GM23338 (cell line): ENCODE data around the gene SNAPC2. TPM values are rescaled to one million over a fixed set of nuclear protein-coding genes. Genes with fewer than 3 reads are reported as not detected.

Experiments used
- ATAC-seq: fragments of 200-7000 bp; cut with Tn5 transposase; 3 replicates; pipeline ENCODE4 v1.9.1; 2020
- DNase-seq: peaks from one replicate; pipeline ENCODE4 v3.0.0-alpha.2; 2015; ENCODE audit warnings: low spot score
- H2AFZ ChIP-seq: fragments of 200-600 bp; sonication (generic); 2 replicates; pipeline ENCODE4 v1.8.0; 2016; ENCODE audit warnings: antibody characterized with exemption, mild to moderate bottlenecking, moderate library complexity
- H3F3A ChIP-seq: fragments of 200-600 bp; sonication (generic); replicated peaks from 2 replicates; pipeline ENCODE4 v1.8.0; 2017; ENCODE audit warnings: antibody characterized with exemption, mixed run types, low read depth
- H3K27ac ChIP-seq: fragments of 200-600 bp; sonication (generic); 2 replicates; pipeline ENCODE4 v1.6.1; 2016; ENCODE audit warnings: low read depth
- H3K27me3 ChIP-seq: fragments of 200-600 bp; sonication (generic); 2 replicates; pipeline ENCODE4 v1.8.0; 2016; ENCODE audit warnings: mild to moderate bottlenecking, mixed run types, moderate library complexity; ENCODE audit not compliant: insufficient read depth
- H3K36me3 ChIP-seq: fragments of 200-600 bp; sonication (generic); 2 replicates; pipeline ENCODE4 v1.8.0; 2016; ENCODE audit warnings: mild to moderate bottlenecking; ENCODE audit not compliant: insufficient read depth
- H3K4me1 ChIP-seq: fragments of 200-600 bp; sonication (generic); 2 replicates; pipeline ENCODE4 v1.8.0; 2016; ENCODE audit warnings: mild to moderate bottlenecking, moderate library complexity; ENCODE audit not compliant: insufficient read depth
- H3K4me2 ChIP-seq: fragments of 200-600 bp; sonication (generic); 2 replicates; pipeline ENCODE4 v1.7.1; 2017; ENCODE audit warnings: mixed run types
- H3K4me3 ChIP-seq: fragments of 200-600 bp; sonication (generic); 2 replicates; pipeline ENCODE4 v1.6.1; 2016; ENCODE audit warnings: mixed run types
- H3K79me2 ChIP-seq: fragments of 200-600 bp; sonication (generic); replicated peaks from 2 replicates; pipeline ENCODE4 v1.8.0; 2017; ENCODE audit warnings: mild to moderate bottlenecking; ENCODE audit not compliant: insufficient read depth
- H3K9me2 ChIP-seq: fragments of 200-600 bp; sonication (generic); 2 replicates; pipeline ENCODE4 v1.8.0; 2017; ENCODE audit not compliant: insufficient read depth
- H4K20me1 ChIP-seq: fragments of 200-600 bp; sonication (generic); replicated peaks from 2 replicates; pipeline ENCODE4 v1.8.0; 2017; ENCODE audit warnings: mild to moderate bottlenecking; ENCODE audit not compliant: insufficient read depth
- H3K27ac Mint-ChIP-seq: 2 replicates; pipeline ENCODE4 v1.8.0; 2020; ENCODE audit warnings: inconsistent platforms, mild to moderate bottlenecking, moderate library complexity, mixed read lengths
- H3K27me3 Mint-ChIP-seq: 3 replicates; pipeline ENCODE4 v1.8.0; 2022; ENCODE audit warnings: low read depth, mild to moderate bottlenecking, moderate library complexity, mixed read lengths, inconsistent platforms; ENCODE audit not compliant: insufficient read depth, poor library complexity
- H3K36me3 Mint-ChIP-seq: 3 replicates; pipeline ENCODE4 v1.8.0; 2021; ENCODE audit warnings: low read depth, mild to moderate bottlenecking, inconsistent platforms, moderate library complexity, mixed read lengths
- H3K4me1 Mint-ChIP-seq: 3 replicates; pipeline ENCODE4 v1.8.0; 2020; ENCODE audit warnings: mild to moderate bottlenecking, inconsistent platforms, mixed read lengths
- H3K4me3 Mint-ChIP-seq: 3 replicates; pipeline ENCODE4 v1.8.0; 2021; ENCODE audit warnings: moderate library complexity, mild to moderate bottlenecking, inconsistent platforms, mixed read lengths
- H3K9me3 Mint-ChIP-seq: 3 replicates; pipeline ENCODE4 v1.8.0; 2020; ENCODE audit warnings: moderate library complexity, mild to moderate bottlenecking, inconsistent platforms, mixed read lengths
- CREB1 ChIP-seq: fragments of 250-450 bp; sonication (Bioruptor Pico); IDR thresholded peaks from 2 replicates; pipeline ENCODE4 v1.5.0; 2020; ENCODE audit warnings: low read depth, mild to moderate bottlenecking, moderate library complexity
- EZH2phosphoT487 ChIP-seq: fragments of 200-600 bp; sonication (generic); IDR thresholded peaks from one replicate; pipeline ENCODE4 v1.8.1; 2018; ENCODE audit warnings: antibody characterized with exemption; ENCODE audit not compliant: unreplicated experiment
- JUNB ChIP-seq: IDR thresholded peaks from one replicate; pipeline ENCODE4 v1.6.1; 2016; ENCODE audit warnings: antibody characterized with exemption; ENCODE audit not compliant: unreplicated experiment
- POLR2AphosphoS5 ChIP-seq: IDR thresholded peaks from 2 replicates; pipeline ENCODE4 v1.6.1; 2016; ENCODE audit warnings: antibody characterized with exemption, low read depth
- ZNF331 ChIP-seq: fragments of 250-450 bp; sonication (Bioruptor Pico); IDR thresholded peaks from 2 replicates; pipeline ENCODE4 v1.5.0; 2020; ENCODE audit warnings: low read depth, mild to moderate bottlenecking, moderate library complexity
- polyA plus RNA-seq: library from polyadenylated mRNA; unstranded; fragments of >200 nt; fragmentation: Nextera tagmentation; extraction: Ambion mirVana; gene quantifications from 2 replicates; pipeline ENCODE4 v1.2.1, GENCODE V29; 2016
- total RNA-seq: library from RNA; depleted of rRNA; stranded (reverse); fragments of >200 nt; shearing (Covaris generic); gene quantifications from 2 replicates; pipeline ENCODE4 v1.2.3, GENCODE V29; 2014
- TF ChIP-seq, protein P1 (sequence below), 2 experiments: fragments of 200-600 bp in 1 of 2; sonication (generic) in 1 of 2; conservative IDR thresholded peaks; 2 replicates each; pipeline versions ENCODE4 v1.5.1 to v1.6.1; 2016 to 2017; ENCODE audit warnings: antibody characterized with exemption in 2 of 2, low read depth in 2 of 2, mild to moderate bottlenecking in 2 of 2, moderate library complexity in 1 of 2
- TF ChIP-seq, protein P2 (sequence below): fragments of 250-450 bp; sonication (Bioruptor Pico); IDR thresholded peaks from 2 replicates; pipeline ENCODE4 v1.5.0; 2020; ENCODE audit warnings: mild to moderate bottlenecking, moderate library complexity
- TF ChIP-seq, protein P3 (sequence below): IDR thresholded peaks from one replicate; pipeline ENCODE4 v1.6.1; 2018; ENCODE audit warnings: antibody characterized with exemption; ENCODE audit not compliant: unreplicated experiment

SNAPC2 gene
- total and polyA plus RNA-seq, 2 experiments from 2014 or later = 17.1 to 25.1 TPM

DNA sequence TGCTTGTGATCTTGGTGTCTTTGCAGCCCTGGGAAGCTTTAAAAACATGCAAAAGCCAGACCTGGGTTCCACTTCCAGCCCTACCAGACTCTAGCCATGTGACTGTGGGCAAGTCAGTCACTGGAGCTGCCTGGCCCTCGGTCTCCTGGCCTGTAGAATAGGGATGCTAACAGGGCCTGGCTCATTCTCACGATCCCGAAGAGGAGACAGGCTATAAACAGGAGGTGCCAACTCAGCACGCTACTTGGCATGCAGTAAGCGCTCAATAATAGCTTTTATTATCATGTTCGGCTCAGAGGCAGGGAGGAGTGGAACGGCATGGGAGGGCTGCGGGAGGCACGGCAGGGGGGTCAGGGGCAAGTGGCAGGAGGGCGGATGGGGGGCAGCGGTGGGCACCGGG lies 4.1 kb downstream of the SNAPC2 start:
- peaks cover 25% of the 10 kb centered on the region for H3K27me3 Mint-ChIP-seq
- H3K27ac ChIP-seq = no peak overlapping the region
- H3K4me3 ChIP-seq = no peak overlapping the region; the same call in 1 of the 2 replicates
- peak overlapping the region; percentile 76; the same call in 1 of the 2 replicates for H3K4me2 ChIP-seq
- H3K27ac Mint-ChIP-seq = no peak overlapping the region
- peaks cover 9% of the 10 kb centered on the region; the same call in 1 of the 2 replicates for H4K20me1 ChIP-seq
- no peaks in the 10 kb centered on the region for H3K9me2 ChIP-seq
- H3K36me3 ChIP-seq = no peaks in the 10 kb centered on the region
- H3K4me1 ChIP-seq = peaks cover 4% of the 10 kb centered on the region; the same call in 1 of the 2 replicates
- peaks cover 24% of the 10 kb centered on the region for H3K36me3 Mint-ChIP-seq
- ATAC-seq (no peak), DNase-seq (no peak)
- H3K4me3 Mint-ChIP-seq = peak overlapping the region; percentile 56
- peaks cover 32% of the 10 kb centered on the region for H3F3A ChIP-seq
- H3K27me3 ChIP-seq = peaks cover under 1% of the 10 kb centered on the region; the same call in 1 of the 2 replicates
- H2AFZ ChIP-seq = no peak overlapping the region
- peaks cover 13% of the 10 kb centered on the region for H3K4me1 Mint-ChIP-seq
- H3K79me2 ChIP-seq = no peaks in the 10 kb centered on the region
- H3K9me3 Mint-ChIP-seq = no peaks in the 10 kb centered on the region
- TF ChIP-seq, protein P1, sequence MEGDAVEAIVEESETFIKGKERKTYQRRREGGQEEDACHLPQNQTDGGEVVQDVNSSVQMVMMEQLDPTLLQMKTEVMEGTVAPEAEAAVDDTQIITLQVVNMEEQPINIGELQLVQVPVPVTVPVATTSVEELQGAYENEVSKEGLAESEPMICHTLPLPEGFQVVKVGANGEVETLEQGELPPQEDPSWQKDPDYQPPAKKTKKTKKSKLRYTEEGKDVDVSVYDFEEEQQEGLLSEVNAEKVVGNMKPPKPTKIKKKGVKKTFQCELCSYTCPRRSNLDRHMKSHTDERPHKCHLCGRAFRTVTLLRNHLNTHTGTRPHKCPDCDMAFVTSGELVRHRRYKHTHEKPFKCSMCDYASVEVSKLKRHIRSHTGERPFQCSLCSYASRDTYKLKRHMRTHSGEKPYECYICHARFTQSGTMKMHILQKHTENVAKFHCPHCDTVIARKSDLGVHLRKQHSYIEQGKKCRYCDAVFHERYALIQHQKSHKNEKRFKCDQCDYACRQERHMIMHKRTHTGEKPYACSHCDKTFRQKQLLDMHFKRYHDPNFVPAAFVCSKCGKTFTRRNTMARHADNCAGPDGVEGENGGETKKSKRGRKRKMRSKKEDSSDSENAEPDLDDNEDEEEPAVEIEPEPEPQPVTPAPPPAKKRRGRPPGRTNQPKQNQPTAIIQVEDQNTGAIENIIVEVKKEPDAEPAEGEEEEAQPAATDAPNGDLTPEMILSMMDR (conservative IDR thresholded peaks at IDR 0.05; ENCODE audit: low read depth in 2 of 2) = no peak
- TF ChIP-seq, protein P2, sequence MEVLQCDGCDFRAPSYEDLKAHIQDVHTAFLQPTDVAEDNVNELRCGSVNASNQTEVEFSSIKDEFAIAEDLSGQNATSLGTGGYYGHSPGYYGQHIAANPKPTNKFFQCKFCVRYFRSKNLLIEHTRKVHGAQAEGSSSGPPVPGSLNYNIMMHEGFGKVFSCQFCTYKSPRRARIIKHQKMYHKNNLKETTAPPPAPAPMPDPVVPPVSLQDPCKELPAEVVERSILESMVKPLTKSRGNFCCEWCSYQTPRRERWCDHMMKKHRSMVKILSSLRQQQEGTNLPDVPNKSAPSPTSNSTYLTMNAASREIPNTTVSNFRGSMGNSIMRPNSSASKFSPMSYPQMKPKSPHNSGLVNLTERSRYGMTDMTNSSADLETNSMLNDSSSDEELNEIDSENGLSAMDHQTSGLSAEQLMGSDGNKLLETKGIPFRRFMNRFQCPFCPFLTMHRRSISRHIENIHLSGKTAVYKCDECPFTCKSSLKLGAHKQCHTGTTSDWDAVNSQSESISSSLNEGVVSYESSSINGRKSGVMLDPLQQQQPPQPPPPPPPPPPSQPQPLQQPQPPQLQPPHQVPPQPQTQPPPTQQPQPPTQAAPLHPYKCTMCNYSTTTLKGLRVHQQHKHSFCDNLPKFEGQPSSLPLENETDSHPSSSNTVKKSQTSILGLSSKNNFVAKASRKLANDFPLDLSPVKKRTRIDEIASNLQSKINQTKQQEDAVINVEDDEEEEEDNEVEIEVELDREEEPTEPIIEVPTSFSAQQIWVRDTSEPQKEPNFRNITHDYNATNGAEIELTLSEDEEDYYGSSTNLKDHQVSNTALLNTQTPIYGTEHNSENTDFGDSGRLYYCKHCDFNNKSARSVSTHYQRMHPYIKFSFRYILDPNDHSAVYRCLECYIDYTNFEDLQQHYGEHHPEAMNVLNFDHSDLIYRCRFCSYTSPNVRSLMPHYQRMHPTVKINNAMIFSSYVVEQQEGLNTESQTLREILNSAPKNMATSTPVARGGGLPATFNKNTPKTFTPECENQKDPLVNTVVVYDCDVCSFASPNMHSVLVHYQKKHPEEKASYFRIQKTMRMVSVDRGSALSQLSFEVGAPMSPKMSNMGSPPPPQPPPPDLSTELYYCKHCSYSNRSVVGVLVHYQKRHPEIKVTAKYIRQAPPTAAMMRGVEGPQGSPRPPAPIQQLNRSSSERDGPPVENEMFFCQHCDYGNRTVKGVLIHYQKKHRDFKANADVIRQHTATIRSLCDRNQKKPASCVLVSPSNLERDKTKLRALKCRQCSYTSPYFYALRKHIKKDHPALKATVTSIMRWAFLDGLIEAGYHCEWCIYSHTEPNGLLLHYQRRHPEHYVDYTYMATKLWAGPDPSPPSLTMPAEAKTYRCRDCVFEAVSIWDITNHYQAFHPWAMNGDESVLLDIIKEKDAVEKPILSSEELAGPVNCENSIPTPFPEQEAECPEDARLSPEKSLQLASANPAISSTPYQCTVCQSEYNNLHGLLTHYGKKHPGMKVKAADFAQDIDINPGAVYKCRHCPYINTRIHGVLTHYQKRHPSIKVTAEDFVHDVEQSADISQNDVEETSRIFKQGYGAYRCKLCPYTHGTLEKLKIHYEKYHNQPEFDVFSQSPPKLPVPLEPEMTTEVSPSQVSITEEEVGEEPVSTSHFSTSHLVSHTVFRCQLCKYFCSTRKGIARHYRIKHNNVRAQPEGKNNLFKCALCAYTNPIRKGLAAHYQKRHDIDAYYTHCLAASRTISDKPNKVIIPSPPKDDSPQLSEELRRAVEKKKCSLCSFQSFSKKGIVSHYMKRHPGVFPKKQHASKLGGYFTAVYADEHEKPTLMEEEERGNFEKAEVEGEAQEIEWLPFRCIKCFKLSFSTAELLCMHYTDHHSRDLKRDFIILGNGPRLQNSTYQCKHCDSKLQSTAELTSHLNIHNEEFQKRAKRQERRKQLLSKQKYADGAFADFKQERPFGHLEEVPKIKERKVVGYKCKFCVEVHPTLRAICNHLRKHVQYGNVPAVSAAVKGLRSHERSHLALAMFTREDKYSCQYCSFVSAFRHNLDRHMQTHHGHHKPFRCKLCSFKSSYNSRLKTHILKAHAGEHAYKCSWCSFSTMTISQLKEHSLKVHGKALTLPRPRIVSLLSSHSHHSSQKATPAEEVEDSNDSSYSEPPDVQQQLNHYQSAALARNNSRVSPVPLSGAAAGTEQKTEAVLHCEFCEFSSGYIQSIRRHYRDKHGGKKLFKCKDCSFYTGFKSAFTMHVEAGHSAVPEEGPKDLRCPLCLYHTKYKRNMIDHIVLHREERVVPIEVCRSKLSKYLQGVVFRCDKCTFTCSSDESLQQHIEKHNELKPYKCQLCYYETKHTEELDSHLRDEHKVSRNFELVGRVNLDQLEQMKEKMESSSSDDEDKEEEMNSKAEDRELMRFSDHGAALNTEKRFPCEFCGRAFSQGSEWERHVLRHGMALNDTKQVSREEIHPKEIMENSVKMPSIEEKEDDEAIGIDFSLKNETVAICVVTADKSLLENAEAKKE (CRISPR knock-in tag) = no peak
- TF ChIP-seq, protein P3, sequence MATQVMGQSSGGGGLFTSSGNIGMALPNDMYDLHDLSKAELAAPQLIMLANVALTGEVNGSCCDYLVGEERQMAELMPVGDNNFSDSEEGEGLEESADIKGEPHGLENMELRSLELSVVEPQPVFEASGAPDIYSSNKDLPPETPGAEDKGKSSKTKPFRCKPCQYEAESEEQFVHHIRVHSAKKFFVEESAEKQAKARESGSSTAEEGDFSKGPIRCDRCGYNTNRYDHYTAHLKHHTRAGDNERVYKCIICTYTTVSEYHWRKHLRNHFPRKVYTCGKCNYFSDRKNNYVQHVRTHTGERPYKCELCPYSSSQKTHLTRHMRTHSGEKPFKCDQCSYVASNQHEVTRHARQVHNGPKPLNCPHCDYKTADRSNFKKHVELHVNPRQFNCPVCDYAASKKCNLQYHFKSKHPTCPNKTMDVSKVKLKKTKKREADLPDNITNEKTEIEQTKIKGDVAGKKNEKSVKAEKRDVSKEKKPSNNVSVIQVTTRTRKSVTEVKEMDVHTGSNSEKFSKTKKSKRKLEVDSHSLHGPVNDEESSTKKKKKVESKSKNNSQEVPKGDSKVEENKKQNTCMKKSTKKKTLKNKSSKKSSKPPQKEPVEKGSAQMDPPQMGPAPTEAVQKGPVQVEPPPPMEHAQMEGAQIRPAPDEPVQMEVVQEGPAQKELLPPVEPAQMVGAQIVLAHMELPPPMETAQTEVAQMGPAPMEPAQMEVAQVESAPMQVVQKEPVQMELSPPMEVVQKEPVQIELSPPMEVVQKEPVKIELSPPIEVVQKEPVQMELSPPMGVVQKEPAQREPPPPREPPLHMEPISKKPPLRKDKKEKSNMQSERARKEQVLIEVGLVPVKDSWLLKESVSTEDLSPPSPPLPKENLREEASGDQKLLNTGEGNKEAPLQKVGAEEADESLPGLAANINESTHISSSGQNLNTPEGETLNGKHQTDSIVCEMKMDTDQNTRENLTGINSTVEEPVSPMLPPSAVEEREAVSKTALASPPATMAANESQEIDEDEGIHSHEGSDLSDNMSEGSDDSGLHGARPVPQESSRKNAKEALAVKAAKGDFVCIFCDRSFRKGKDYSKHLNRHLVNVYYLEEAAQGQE = no peak
- TF ChIP-seq ZNF331 (CRISPR knock-in tag) = no peak
- no peak for TF ChIP-seq CREB1 (CRISPR knock-in tag)
- no peak for TF ChIP-seq POLR2AphosphoS5
- TF ChIP-seq EZH2phosphoT487 = no peak
- TF ChIP-seq JUNB = no peak
